ENCODE measurements around the gene SCTR.

SCTR gene

GRCh38 chr2:119463990-119464389, 60.3 kb downstream of the SCTR start:
- TF ChIP-seq CTCF (IDR thresholded peaks at IDR 0.05; ENCODE audit: low read depth, low read length, missing control alignments): no peak
- no peak overlapping the region for H3K4me3 ChIP-seq (ENCODE audit: low read depth, low read length)
- DNase-seq (ENCODE audit: low read depth): no peak

GRCh38 chr2:119463136-119463535, 61.1 kb downstream of the SCTR start:
- no peak overlapping the region for H3K4me3 ChIP-seq (ENCODE audit: low read depth, low read length)
- no peak for TF ChIP-seq CTCF (IDR thresholded peaks at IDR 0.05; ENCODE audit: low read depth, low read length, missing control alignments)
- no peak for DNase-seq (ENCODE audit: low read depth)

GRCh38 chr2:119462574-119462973, 61.7 kb downstream of the SCTR start:
- TF ChIP-seq CTCF (IDR thresholded peaks at IDR 0.05; ENCODE audit: low read depth, low read length, missing control alignments): no peak
- H3K4me3 ChIP-seq (ENCODE audit: low read depth, low read length): no peak overlapping the region
- DNase-seq (ENCODE audit: low read depth): no peak

- TF ChIP-seq CTCF (IDR thresholded peaks at IDR 0.05; ENCODE audit: low read depth, low read length, missing control alignments): no peak
- DNase-seq (ENCODE audit: low read depth): no peak
- H3K4me3 ChIP-seq (ENCODE audit: low read depth, low read length): no peak overlapping the region
Observed at GRCh38 chr2:119461811-119462210, 62.5 kb downstream of the SCTR start.

- no peak overlapping the region for H3K4me3 ChIP-seq (ENCODE audit: low read depth, low read length)
- no peak for TF ChIP-seq CTCF (IDR thresholded peaks at IDR 0.05; ENCODE audit: low read depth, low read length, missing control alignments)
- DNase-seq (ENCODE audit: low read depth): no peak
Observed at GRCh38 chr2:119460076-119460475, 64.2 kb downstream of the SCTR start.

- TF ChIP-seq CTCF (IDR thresholded peaks at IDR 0.05; ENCODE audit: low read depth, low read length, missing control alignments): no peak
- H3K4me3 ChIP-seq (ENCODE audit: low read depth, low read length): no peak overlapping the region
- no peak for DNase-seq (ENCODE audit: low read depth)
Observed at GRCh38 chr2:119455066-119455718, 69.1 kb downstream of the SCTR start.

- H3K4me3 ChIP-seq (ENCODE audit: low read depth, low read length): no peak overlapping the region
- TF ChIP-seq CTCF (IDR thresholded peaks at IDR 0.05; ENCODE audit: low read depth, low read length, missing control alignments): no peak
- DNase-seq (ENCODE audit: low read depth): no peak
Observed at GRCh38 chr2:119453972-119454593, 70.2 kb downstream of the SCTR start.

Data from GM12864 (cell line).